ENCODE data around the gene SUN1. TPM values are rescaled to one million over a fixed set of nuclear protein-coding genes. Genes with fewer than 3 reads are reported as not detected.
A peak's percentile ranks its signal among the peaks of the same experiment; 100 is the strongest.

The SUN1 gene
- total and polyA plus RNA-seq, 5 donors = 86.9 to 163 (median 139) TPM

- DNase-seq = peak in 2 of 3 donors; percentile 51 to 58
- H3K27me3 ChIP-seq (ENCODE audit: control insufficient read depth, insufficient read depth) = no peaks in the 10 kb centered on the region
- peak overlapping the region; percentile 38 for H3K27ac ChIP-seq (ENCODE audit: low read length)
- intact Hi-C loops (cut with DNase I) = no loop called here
- no peak overlapping the region for H3K4me3 ChIP-seq (ENCODE audit: low read length)
- 71% methylated on average over 15 of the region's 15 CpGs for WGBS
- no peaks in the 10 kb centered on the region for H3K9me3 ChIP-seq (ENCODE audit: control insufficient read depth, low read length)
- peaks cover 4% of the 10 kb centered on the region for H3K4me1 ChIP-seq (ENCODE audit: control insufficient read depth, insufficient read depth, low read length)
- no peak for ATAC-seq
Measured at GRCh38 chr7:880450-880849, 48.2 kb downstream of the SUN1 start.

- ATAC-seq (no peak), DNase-seq (no peak)
- WGBS = 96% methylated on average over 20 of the region's 20 CpGs
- no peaks in the 10 kb centered on the region for H3K27me3 ChIP-seq (ENCODE audit: control insufficient read depth, insufficient read depth)
- H3K4me1 ChIP-seq (ENCODE audit: control insufficient read depth, insufficient read depth, low read length) = peaks cover 10% of the 10 kb centered on the region
- no peaks in the 10 kb centered on the region for H3K9me3 ChIP-seq (ENCODE audit: control insufficient read depth, low read length)
- no peak overlapping the region for H3K4me3 ChIP-seq (ENCODE audit: low read length)
- H3K27ac ChIP-seq (ENCODE audit: low read length) = no peak overlapping the region
- intact Hi-C loops (cut with DNase I) = no loop called here
Measured at GRCh38 chr7:881441-882234, 49.4 kb downstream of the SUN1 start.

DNA sequence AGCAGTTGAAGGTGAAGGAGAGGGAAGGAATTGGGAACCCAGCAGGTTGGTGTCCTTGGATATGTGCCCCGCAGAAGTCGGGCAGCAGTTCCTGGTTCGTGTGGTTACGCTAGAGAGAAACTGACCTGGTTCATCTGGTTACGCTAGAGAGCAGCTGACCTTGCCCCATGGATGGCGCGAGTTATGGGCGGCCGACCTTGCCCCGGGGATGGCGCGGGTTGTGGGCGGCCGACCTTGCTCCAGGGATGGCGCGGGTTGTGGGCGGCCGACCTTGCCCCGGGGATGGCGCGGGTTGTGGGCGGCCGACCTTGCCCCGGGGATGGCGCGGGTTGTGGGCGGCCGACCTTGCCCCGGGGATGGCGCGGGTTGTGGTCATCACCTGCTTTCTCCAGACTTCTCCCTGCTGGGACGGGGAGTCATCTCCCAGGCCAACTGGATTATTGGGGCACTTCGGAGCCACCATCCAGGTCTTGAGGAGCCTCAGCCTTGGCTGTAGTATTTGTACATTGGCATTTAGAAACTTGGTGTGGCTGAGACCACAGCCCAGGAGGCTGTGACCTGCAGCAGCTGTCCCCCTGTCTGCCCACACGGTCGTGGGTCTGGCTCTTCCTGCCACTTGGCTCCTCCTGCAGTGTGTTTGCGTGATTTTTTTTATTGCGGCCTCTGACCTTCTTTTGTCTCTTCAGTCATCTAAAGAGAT, 50.2 kb downstream of the SUN1 start:
- DNase-seq (peak in 2 of 3 donors; percentile 30 to 42), ATAC-seq (no peak)
- WGBS = 91% methylated on average over 37 of the region's 37 CpGs
- intact Hi-C loops (cut with DNase I) = no loop called here
- Histone ChIP-seq H3K4me3 (ENCODE audit: low read length) (no peak overlapping the region), H3K4me1 (ENCODE audit: control insufficient read depth, insufficient read depth, low read length) (peaks cover 10% of the 10 kb centered on the region), H3K27me3 (ENCODE audit: control insufficient read depth, insufficient read depth) (no peaks in the 10 kb centered on the region), H3K9me3 (ENCODE audit: control insufficient read depth, low read length) (no peaks in the 10 kb centered on the region), H3K27ac (ENCODE audit: low read length) (no peak overlapping the region)

GRCh38 chr7:883055-884021, 51.1 kb downstream of the SUN1 start:
- peak in 2 of 3 donors; percentile 56 to 61 for DNase-seq
- Histone ChIP-seq H3K27ac (ENCODE audit: low read length) (no peak overlapping the region), H3K4me1 (ENCODE audit: control insufficient read depth, insufficient read depth, low read length) (peaks cover 7% of the 10 kb centered on the region), H3K9me3 (ENCODE audit: control insufficient read depth, low read length) (no peaks in the 10 kb centered on the region), H3K27me3 (ENCODE audit: control insufficient read depth, insufficient read depth) (no peaks in the 10 kb centered on the region), H3K4me3 (ENCODE audit: low read length) (no peak overlapping the region)
- intact Hi-C loops (cut with DNase I) = no loop called here
- ATAC-seq = peak in 1 of 2 donors; percentile 35
- WGBS = 80% methylated on average over 50 of the region's 50 CpGs

GRCh38 chr7:884191-885003, 52.1 kb downstream of the SUN1 start:
- DNase-seq (peak in 2 of 3 donors; percentile 50 to 51), ATAC-seq (no peak)
- H3K9me3 ChIP-seq (ENCODE audit: control insufficient read depth, low read length) = no peaks in the 10 kb centered on the region
- intact Hi-C loops (cut with DNase I) = no loop called here
- H3K27me3 ChIP-seq (ENCODE audit: control insufficient read depth, insufficient read depth) = no peaks in the 10 kb centered on the region
- WGBS = 89% methylated on average over 31 of the region's 31 CpGs
- peaks cover 7% of the 10 kb centered on the region for H3K4me1 ChIP-seq (ENCODE audit: control insufficient read depth, insufficient read depth, low read length)
- H3K27ac ChIP-seq (ENCODE audit: low read length) = no peak overlapping the region
- no peak overlapping the region for H3K4me3 ChIP-seq (ENCODE audit: low read length)

- ATAC-seq (no peak), DNase-seq (peak in 2 of 3 donors; percentile 46 to 63)
- intact Hi-C loops (cut with DNase I) = no loop called here
- Histone ChIP-seq H3K27ac (ENCODE audit: low read length) (no peak overlapping the region), H3K9me3 (ENCODE audit: control insufficient read depth, low read length) (no peaks in the 10 kb centered on the region), H3K4me1 (ENCODE audit: control insufficient read depth, insufficient read depth, low read length) (peaks cover 7% of the 10 kb centered on the region), H3K27me3 (ENCODE audit: control insufficient read depth, insufficient read depth) (no peaks in the 10 kb centered on the region), H3K4me3 (ENCODE audit: low read length) (no peak overlapping the region)
- 83% methylated on average over 25 of the region's 25 CpGs for WGBS
Measured at GRCh38 chr7:885261-885892, 53.1 kb downstream of the SUN1 start.

DNA sequence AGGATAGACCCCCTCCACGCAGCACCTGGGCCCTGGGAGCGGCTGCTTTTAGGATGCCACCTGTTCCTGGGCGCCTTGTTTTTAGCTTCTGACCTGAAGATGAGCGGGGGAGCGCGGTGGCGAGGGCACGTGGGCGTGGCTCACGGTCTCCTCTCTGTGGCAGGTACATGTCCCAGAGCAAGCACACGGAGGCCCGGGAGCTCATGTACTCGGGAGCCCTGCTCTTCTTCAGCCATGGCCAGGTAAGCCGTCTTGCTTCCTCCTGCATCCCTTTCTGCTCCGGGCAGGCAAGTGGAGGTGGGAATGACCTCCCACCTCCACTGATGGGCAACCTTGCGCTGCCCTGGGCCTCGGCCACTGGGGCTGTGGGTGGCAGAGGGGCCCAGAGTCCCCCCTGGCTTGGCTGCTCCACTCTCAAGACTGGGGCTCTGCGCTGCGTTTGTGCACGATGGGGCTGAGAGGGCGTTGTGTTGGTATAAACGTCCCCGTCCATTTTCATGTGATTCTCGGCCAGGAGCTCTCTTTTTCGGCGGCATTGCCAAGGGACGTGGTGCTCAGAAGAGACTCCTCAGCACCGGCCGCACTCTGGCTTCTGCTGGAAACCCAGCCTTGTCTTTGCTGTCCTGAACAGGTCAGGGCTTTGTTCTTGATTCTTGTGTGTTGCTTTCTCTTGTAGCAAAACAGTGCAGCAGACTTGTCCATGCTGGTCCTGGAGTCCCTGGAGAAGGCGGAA, 53.8 kb downstream of the SUN1 start:
- Histone ChIP-seq H3K4me3 (ENCODE audit: low read length) (no peak overlapping the region), H3K27me3 (ENCODE audit: control insufficient read depth, insufficient read depth) (no peaks in the 10 kb centered on the region), H3K27ac (ENCODE audit: low read length) (no peak overlapping the region), H3K4me1 (ENCODE audit: control insufficient read depth, insufficient read depth, low read length) (peaks cover 7% of the 10 kb centered on the region), H3K9me3 (ENCODE audit: control insufficient read depth, low read length) (no peaks in the 10 kb centered on the region)
- DNase-seq (peak in 2 of 3 donors; percentile 38 to 50), ATAC-seq (no peak)
- intact Hi-C loops (cut with DNase I) = no loop called here
- 83% methylated on average over 30 of the region's 30 CpGs for WGBS

GRCh38 chr7:886626-887487, 54.6 kb downstream of the SUN1 start:
- ATAC-seq (peak; percentile 55 to 74), DNase-seq (peak; percentile 59 to 87 (median 82))
- H3K27me3 ChIP-seq (ENCODE audit: control insufficient read depth, insufficient read depth) = no peaks in the 10 kb centered on the region
- no peak overlapping the region for H3K27ac ChIP-seq (ENCODE audit: low read length)
- no peaks in the 10 kb centered on the region for H3K9me3 ChIP-seq (ENCODE audit: control insufficient read depth, low read length)
- no peak overlapping the region for H3K4me3 ChIP-seq (ENCODE audit: low read length)
- intact Hi-C loops (cut with DNase I) = no loop called here
- 90% methylated on average over 40 of the region's 40 CpGs for WGBS
- peaks cover 7% of the 10 kb centered on the region for H3K4me1 ChIP-seq (ENCODE audit: control insufficient read depth, insufficient read depth, low read length)

DNA sequence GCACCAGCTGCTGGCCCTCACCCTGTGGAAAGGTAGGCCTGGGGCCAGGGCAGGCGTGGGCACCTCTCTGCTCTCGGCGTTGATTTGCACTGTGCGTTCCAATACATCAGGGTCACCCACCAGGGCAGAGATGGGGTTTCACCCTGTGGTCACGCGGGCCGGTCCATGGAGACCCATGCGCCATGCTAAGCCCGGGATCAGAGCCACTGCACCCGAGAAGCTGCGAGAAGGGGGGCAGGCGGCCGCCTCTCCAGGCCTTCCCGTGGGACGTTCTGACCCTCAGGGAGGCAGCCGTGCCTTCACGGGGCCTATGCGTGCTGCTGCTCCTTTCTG, 55.2 kb downstream of the SUN1 start:
- no peaks in the 10 kb centered on the region for H3K27me3 ChIP-seq (ENCODE audit: control insufficient read depth, insufficient read depth)
- H3K4me3 ChIP-seq (ENCODE audit: low read length) = no peak overlapping the region
- peaks cover 7% of the 10 kb centered on the region for H3K4me1 ChIP-seq (ENCODE audit: control insufficient read depth, insufficient read depth, low read length)
- WGBS = 94% methylated on average over 18 of the region's 18 CpGs
- H3K9me3 ChIP-seq (ENCODE audit: control insufficient read depth, low read length) = no peaks in the 10 kb centered on the region
- intact Hi-C loops (cut with DNase I) = no loop called here
- DNase-seq (peak; percentile 10 to 57 (median 46)), ATAC-seq (no peak)
- H3K27ac ChIP-seq (ENCODE audit: low read length) = no peak overlapping the region

Measured in right cardiac atrium (tissue), 5 donors.